NCI-H69 (cell line): ENCODE results near the gene PRKAR2B.
A peak's percentile ranks its signal among the peaks of the same experiment; 100 is the strongest.
"Not testable (repeated sequence)": the region's sequence is repeated elsewhere in the genome, so short reads cannot be mapped to it uniquely, and the experiment has no call there.

Experiments used
- DNase-seq: peaks from one replicate; lab custom pipeline; 2025; lab: John Stamatoyannopoulos, UW

Gene PRKAR2B

GRCh38 chr7:107048783-107049418 is 4.4 kb downstream of the PRKAR2B start:
- no peak for DNase-seq

DNA sequence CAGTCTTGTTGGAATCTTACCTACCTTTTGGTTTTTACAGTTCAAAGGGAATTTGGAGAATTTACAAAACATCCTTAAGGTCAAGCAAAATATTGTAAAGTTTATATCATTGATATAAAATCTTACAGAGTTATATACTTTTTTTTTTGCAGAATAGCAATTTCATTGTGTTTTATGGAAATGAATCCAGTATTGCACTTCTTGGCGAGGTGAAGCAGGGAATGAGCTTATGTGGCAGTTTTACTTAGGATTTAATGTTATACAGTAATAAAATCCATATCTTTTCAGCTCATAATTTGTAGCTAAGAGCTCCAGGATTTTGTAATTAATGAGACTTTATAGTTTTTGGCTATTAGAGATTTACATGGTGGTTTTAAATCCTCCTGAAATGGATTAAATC is 5.0 kb downstream of the PRKAR2B start:
- no peak for DNase-seq

DNA sequence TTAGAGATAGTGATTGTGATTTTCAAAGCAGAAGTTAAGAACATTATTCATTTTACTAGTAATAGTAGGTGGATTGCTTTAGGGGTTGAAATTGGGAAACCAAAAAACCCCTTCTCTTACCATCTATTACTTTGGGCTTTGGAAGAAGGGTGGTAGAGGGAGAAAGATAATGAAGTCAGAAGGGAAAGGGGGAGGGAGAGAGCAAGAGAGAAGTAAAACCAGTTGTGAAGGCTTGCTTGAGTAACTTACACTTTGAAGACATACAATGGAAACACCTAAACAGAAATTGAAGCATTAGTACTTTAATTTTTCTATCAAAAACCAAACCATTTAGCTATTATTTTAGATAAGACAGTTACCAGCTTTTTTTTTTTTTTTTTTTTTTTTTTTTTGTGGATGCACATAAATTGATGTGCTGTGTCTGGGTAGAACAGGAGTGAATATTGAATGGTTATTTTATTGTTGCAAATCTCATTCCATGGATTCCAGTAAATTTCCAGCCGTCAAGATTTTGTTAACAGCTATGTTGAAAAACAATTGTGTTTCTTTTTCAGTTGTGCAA is 5.5 kb downstream of the PRKAR2B start:
- no peak for DNase-seq

DNA sequence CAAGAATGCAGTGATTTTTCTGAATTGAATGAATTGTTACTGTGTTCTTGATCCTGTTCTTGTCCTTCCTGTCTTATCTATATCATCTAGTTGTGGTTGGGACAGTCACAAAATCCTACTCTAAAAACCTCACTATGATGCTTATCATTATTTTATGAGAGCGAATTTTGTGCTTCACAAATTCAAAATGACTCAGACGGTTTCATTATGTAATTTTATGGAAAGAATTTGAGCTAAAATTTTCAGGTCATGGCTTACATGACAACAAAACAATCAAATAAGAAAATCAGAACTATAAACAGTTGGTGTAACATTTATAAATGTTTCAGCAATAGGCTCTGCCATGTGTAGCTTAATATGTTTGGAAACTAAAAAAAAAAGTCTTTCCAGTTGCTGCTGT is 6.9 kb downstream of the PRKAR2B start:
- no peak for DNase-seq

DNA sequence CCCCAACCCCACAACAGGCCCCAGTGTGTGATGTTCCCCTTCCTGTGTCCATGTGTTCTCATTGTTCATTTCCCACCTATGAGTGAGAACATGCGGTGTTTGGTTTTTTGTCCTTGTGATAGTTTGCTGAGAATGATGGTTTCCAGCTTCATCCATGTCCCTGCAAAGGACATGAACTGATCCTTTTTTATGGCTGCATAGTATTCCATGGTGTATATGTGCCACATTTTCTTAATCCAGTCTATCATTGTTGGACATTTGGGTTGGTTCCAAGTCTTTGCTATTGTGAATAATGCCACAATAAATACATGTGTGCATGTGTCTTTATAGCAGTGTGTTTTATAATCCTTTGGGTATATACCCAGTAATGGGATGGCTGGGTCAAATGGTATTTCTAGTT is 10.5 kb downstream of the PRKAR2B start:
- DNase-seq = not testable (repeated sequence)

GRCh38 chr7:107056058-107056457 is 11.6 kb downstream of the PRKAR2B start:
- not testable (repeated sequence) for DNase-seq

DNA sequence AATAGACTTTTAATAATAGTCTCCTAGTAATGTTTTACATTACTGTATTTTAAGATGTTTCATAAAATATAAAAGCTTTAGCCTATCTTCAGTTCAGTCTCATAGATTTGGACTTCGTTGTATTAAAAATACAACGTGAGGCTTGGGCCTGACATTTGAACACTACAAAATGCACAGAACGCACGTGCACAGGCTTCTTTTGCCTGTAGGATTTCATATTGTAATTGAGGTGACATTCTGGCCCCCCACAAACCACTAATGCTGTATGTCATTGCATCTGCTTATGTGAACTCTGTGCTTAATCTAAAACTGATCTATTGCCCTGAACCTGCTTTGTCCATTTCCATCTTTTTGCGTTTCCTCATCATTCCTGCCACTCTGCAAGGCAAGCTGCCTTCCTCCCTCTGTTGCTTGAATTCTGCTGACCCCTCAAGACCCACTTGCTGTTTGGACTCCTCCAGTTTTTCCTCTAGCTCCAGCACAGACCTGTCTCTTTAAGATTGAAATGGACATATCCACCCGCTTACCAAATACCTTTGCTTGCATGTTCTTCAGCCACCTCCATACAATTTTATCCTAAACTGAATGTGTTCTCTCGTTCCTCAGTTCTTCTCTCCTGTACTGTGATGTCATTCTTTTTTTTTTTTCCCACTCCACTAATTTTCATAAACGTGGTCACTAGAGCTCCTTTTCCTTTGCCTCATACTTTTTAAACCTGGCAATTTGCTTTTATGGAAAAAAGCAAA is 12.4 kb downstream of the PRKAR2B start:
- no peak for DNase-seq

DNA sequence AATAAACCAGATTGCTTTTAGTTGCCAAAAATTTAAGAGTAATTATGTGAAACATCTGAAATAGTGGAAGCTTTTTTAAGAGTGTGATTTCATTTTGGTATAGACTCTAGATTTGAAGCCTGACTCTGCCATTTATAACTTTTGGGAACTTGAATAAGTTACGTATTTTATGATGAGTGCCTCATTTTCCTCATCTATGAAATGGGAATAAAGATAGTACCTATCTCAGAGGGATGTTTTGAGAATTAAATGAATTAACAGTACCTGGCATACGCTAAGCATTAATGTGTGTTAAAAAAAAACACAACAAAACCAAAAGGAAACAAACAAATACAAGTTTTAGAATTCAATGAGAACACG is 12.9 kb downstream of the PRKAR2B start:
- no peak for DNase-seq

GRCh38 chr7:107059468-107059867 is 15.0 kb downstream of the PRKAR2B start:
- no peak for DNase-seq

DNA sequence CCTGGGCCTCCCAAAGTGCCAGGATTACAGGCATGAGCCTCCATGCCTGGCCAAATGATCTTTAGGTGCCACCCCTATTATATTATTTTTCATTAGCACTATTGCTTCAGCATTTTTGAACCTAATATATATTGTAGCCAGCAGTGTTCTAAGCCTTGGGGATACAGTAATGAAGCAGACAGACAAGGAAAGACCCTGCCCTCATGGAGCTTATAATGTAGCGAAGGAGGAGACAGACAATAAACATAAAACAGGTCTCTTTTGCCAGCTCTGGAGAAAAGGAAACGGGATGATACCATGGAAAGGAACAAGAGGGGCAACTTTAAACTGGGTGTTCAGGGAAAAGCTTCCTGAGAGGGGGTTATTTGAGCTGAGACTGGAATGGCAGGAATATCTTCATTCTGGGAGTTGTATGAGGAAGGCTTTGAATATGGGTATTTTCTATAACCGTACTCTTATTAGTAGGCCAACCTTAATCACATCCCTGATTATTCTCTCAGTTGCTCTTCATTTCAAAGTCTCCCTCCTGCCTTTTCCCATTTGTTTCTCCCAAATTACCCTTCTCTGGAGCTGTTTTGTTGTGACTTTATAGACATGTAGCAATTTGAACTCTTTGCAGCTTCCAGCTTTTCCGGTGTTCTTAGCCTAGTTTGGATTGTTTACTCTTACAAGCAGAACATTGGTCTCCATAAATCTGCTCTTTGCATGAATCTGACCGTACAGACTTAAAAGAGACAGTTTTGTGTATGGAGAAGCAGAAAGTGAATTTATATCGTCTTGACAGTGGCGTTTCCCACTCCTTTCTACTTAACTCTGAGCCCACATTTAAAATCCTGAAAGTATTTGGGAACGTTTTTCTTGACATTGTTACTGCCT is 19.0 kb downstream of the PRKAR2B start:
- no peak for DNase-seq

GRCh38 chr7:107064255-107064654 is 19.8 kb downstream of the PRKAR2B start:
- DNase-seq = no peak

DNA sequence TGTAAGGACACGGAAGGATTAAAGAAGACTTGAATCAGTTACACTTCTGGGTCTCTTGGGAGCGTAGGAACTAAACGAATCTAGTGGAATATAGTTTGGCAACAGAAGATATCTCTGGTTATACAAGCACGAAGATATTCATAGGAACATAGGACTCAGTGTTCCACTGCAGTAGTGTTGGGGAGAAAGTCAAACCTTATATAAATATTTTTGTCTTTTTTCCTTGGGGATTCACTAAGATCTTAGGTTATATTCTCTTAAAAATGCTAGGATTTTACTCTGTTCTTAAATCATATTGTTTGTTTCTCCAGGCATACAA is 21.4 kb downstream of the PRKAR2B start:
- DNase-seq = no peak

- no peak for DNase-seq
Measured at GRCh38 chr7:107068156-107068555, 23.7 kb downstream of the PRKAR2B start.

GRCh38 chr7:107069457-107069856 is 25.0 kb downstream of the PRKAR2B start:
- DNase-seq = no peak

DNA sequence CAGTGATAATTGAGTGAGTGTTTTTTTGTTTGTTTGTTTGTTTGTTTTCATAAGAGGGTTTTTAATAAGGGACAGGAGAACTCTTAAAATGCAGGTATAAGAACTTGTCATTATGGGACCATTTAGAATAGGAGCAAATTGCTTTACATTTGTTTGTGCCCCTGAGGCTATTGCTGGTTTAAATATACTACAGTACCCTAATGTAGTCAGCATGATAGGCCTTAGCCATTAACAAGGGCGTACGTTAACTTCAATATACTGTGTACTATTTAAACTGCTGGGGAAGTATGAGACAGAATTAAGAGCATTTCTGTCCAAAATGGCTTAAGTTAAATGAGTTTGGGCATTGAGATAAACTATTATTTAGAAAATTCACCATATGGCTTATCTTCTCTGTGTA is 26.2 kb downstream of the PRKAR2B start:
- DNase-seq = peak; percentile 37

DNA sequence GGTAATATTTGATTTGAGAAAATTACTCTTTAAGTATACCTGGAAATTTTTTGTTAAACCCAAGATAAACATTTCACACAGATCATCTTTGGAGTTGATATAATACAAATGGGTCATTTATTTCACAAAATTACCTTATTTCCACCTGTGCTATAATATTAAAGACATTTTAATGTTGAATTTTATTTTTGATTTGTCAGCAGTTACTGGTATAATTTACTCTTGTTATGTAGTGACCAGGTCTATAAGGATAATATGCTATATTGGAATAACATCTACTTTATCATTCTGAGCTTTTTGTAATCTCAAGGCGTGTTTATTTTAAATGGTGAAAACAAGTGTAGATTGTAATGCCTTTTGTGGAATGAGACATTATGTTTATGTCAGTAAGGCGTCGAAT is 26.6 kb downstream of the PRKAR2B start:
- no peak for DNase-seq

- DNase-seq = no peak
Measured at GRCh38 chr7:107072133-107072532, 27.6 kb downstream of the PRKAR2B start.

DNA sequence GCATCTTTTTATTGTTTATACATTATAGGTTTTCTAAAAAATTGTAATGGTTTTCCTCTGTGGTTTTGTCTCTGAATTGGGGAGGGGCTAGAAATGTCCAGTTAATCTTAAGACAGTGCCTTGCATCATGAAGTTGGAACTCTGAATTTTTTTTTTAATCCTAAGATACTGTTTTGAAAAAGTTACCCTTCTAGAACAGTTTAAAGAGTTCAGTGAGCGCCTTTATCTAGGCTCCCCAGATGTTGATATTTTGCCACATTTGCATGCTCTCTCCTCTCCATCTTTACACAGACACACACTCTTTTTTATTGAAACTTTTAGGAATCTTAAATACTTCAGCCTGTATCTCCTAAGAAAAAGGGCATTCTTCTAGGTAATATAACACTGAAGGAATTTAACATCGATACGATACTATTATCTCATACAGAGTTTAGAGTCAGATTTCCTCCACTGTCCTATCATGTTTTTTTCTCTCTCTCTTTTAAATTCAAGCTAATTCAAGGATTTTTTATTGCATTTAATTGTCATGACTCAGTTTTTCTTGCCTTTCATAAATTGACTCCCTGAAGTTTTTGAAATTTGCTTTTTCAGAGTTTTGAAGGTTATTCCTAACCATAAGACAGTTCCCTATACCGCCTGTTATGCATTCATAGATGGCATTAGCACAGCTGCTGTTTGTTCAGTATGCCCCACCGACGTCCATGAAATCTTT is 31.5 kb downstream of the PRKAR2B start:
- no peak for DNase-seq

DNA sequence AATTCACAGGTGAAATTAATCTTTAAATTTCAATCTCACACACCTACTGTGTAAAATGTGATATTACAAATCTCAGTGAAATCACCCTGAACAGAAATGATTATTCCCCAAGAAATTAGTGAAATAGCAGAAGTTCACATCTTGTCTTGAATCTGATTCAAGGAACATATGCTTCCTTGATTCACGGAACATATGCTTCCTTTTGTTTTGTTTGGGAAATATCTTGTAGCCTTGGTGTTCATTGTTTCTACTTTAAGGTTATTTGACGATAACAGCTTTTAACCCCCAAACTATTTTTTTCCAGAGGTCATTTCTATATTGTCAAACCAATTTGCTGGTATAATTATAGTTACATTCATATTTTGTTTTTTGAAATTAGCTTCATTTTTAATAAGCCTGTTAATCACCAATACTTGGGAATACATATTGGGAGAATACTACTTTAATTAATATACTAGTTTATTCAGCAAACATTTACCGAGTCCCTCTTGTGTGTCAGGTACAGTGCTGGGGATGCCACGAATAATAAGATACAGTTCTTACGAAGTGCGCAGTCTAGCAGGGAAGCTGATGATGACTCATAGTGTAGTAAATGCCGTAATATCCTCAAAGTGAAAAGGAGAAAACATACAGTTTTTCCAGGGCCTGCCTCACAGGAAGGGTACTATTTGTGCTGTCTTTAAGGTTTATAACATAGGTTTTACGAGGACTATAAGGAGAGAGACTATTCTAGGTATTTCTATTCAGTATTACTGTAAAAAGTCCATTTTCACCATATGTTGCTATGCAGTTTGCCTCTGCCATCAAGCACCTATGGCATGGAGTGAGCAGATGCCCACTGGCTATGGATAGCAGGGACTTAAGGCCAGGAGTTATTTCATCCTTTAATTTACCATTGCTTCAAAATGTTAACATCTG is 32.5 kb downstream of the PRKAR2B start:
- no peak for DNase-seq

DNA sequence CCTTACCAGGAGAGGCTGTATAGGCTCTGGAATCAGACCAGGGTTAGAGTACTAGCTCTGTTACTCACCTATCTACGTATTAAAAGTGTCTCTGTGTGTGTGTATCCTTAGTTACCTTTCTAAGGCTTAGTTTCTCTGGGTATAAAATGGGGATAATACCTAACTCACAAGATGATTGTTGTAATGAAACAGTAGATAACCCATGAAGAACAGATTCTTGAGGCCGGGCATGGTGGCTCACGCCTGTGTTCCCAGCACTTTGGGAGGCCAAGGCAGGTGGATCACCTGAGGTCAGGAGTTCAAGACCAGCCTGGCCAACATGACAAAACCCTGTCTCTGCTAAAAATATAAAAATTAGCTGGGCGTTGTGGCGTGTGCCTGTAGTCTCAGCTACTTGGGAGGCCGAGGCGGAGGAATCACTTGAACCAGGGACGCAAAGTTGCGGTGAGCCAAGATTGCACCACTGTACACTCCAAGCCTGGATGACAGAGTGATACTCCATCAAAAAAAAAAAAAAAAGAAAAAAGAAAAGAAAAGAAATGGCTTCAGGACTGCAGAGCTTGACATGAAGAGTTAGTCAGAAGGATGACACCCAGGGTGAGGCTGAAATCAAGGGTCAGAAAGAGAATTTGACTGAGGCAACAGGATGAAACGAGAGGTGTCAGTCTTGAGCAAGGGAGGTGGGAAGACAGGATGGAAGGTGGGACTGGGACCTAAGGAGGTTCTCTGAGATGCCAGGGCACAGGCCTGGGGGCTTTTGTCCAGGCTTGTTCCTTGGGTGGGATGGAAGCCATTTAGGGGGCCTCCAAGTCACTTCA is 33.4 kb downstream of the PRKAR2B start:
- DNase-seq = no peak
